K562 (cell line): Measurements from ENCODE around the gene GDF2. TPM values are rescaled to one million over a fixed set of nuclear protein-coding genes. Genes with fewer than 3 reads are reported as not detected.

ENCODE experiments used
- BRD4 ChIP-seq: fragments of 200-600 bp; sonication (generic); IDR thresholded peaks from 2 replicates; pipeline ENCODE4 v1.6.1; 2017; ENCODE audit warnings: inconsistent platforms
- ESRRB ChIP-seq: fragments of 250-450 bp; sonication (Bioruptor Pico); IDR thresholded peaks from 2 replicates; pipeline ENCODE4 v1.5.0; 2020; ENCODE audit warnings: mild to moderate bottlenecking, moderate library complexity, borderline replicate concordance
- ETV6 ChIP-seq, 3 experiments: fragments of 150-350 bp in 1 of 3; sonication (generic) in 1 of 3; formaldehyde crosslinking in 1 of 3; IDR thresholded peaks; 2 replicates each; pipeline versions ENCODE4 v1.6.1 to v1.8.0; 2014 to 2022; ENCODE audit warnings: borderline replicate concordance in 2 of 3, low read depth in 2 of 3, antibody characterized with exemption in 1 of 3, low read length in 1 of 3, mild to moderate bottlenecking in 1 of 3, missing genetic modification reagents in 1 of 3
- HDGF ChIP-seq: fragments of 450-650 bp; IDR thresholded peaks from 2 replicates; pipeline ENCODE4 v1.6.1; 2016
- ID3 ChIP-seq, 2 experiments: fragments of 250-450 bp in 1 of 2; fragments of 450-650 bp in 1 of 2; sonication (Bioruptor Pico) in 1 of 2; IDR thresholded peaks; 2 replicates each; pipeline versions ENCODE4 v1.6.1 to v1.8.0; 2016 to 2021; ENCODE audit warnings: mild to moderate bottlenecking in 2 of 2, moderate library complexity in 2 of 2, missing compliant biosample characterization in 1 of 2, missing genetic modification characterization in 1 of 2
- MED1 ChIP-seq: sonication (generic); formaldehyde crosslinking; IDR thresholded peaks from 2 replicates; pipeline ENCODE4 v1.8.1; 2023; ENCODE audit warnings: missing genetic modification reagents, borderline replicate concordance
- MLX ChIP-seq, 2 experiments: fragments of 450-650 bp in 1 of 2; sonication (generic) in 1 of 2; formaldehyde crosslinking; conservative IDR thresholded peaks; 2 replicates each; pipeline versions ENCODE4 v1.4.0 to v1.8.1; 2020 to 2022; ENCODE audit warnings: mild to moderate bottlenecking in 1 of 2, missing genetic modification reagents in 1 of 2
- SAP30 ChIP-seq: fragments of 200-600 bp; sonication (generic); IDR thresholded peaks from 2 replicates; pipeline ENCODE4 v1.6.1; 2012; ENCODE audit warnings: borderline replicate concordance, low read depth, mild to moderate bottlenecking, moderate library complexity, low read length, control low read depth, inconsistent platforms; ENCODE audit not compliant: insufficient read depth, poor library complexity, severe bottlenecking
- ZNF57 ChIP-seq: fragments of 450-650 bp; formaldehyde crosslinking; IDR thresholded peaks from 2 replicates; pipeline ENCODE4 v1.4.0; 2020; ENCODE audit warnings: mild to moderate bottlenecking, moderate library complexity
- ZNF699 ChIP-seq: fragments of 250-450 bp; sonication (Bioruptor Pico); IDR thresholded peaks from 2 replicates; pipeline ENCODE4 v1.8.0; 2021; ENCODE audit warnings: mild to moderate bottlenecking, moderate library complexity; ENCODE audit not compliant: insufficient replicate concordance
- polyA plus RNA-seq, 8 experiments: library from polyadenylated mRNA; depleted of rRNA in 4 of 8; stranded (reverse) in 5 of 8; unstranded in 3 of 8; fragments of >200 nt; fragmentation: Nextera tagmentation in 2 of 8; fragmentation: Illumina TruSeq in 1 of 8; extraction: Ambion mirVana in 2 of 8; extraction: Trizol in 1 of 8; gene quantifications; 2 replicates each; pipeline versions ENCODE4 v1.2.1 to v1.2.3, GENCODE V29; 2011 to 2014; ENCODE audit warnings: inconsistent platforms in 1 of 8, missing spikeins in 1 of 8
- total RNA-seq, 7 experiments: library from RNA; depleted of rRNA in 6 of 7; stranded (reverse); fragments of >200 nt in 6 of 7; fragmentation: Illumina TruSeq in 2 of 7; extraction: Trizol in 2 of 7; gene quantifications; 2 replicates each; pipeline versions ENCODE4 v1.2.1 to v1.2.3, GENCODE V29; 2011 to 2021; ENCODE audit warnings: low replicate concordance in 1 of 7
- TF ChIP-seq, protein P1 (sequence below): fragments of 450-650 bp; IDR thresholded peaks from 2 replicates; pipeline ENCODE4 v1.6.1; 2016; ENCODE audit warnings: mild to moderate bottlenecking, moderate library complexity

GDF2 gene
- total and polyA plus RNA-seq, 9 of the 15 experiments (the other 6 are each of a cell fraction or from before 2014, with no cell fraction given), result 0.08 to 0.58 (median 0.27) TPM; not detected in 2

DNA sequence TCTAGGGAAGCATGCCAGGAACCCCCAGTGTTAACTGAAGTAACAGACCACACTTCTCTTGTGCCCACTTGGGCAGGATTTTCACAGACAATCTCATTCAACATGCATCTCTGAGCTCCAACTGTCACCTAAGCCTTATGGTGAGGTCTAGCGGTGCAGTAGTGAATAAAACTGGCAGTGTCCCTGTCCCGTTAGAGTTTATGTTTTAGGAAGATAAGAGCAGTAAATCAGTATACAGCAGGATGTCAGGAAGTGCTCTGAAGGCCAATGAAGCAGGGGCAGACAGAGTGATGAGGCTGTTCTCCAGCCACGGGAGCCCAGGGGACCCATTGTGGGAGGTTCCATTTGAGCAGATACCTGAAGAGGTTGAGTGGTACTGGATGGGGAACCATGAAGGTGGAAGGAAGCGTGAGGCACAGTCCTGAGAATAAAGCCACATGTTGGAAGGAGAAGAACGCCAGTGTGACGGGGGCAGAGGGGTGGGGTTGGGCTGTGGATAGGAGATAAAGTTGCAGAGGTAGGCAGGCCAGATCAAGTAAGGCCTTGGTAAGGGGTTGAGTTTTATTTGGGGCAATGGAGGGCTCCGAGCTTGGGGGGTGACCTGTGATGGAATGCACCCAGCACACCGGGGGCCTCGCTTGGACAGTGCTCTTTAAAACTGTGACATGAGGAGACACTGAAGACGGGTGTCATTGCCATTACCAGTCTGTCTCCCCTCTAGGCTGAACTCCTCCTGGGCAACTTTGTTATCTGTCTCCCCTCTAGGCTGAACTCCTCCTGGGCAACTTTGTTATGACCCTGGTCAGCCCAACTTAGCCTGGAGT, 15.7 kb upstream of the GDF2 start (continued):
- TF ChIP-seq, protein P1, sequence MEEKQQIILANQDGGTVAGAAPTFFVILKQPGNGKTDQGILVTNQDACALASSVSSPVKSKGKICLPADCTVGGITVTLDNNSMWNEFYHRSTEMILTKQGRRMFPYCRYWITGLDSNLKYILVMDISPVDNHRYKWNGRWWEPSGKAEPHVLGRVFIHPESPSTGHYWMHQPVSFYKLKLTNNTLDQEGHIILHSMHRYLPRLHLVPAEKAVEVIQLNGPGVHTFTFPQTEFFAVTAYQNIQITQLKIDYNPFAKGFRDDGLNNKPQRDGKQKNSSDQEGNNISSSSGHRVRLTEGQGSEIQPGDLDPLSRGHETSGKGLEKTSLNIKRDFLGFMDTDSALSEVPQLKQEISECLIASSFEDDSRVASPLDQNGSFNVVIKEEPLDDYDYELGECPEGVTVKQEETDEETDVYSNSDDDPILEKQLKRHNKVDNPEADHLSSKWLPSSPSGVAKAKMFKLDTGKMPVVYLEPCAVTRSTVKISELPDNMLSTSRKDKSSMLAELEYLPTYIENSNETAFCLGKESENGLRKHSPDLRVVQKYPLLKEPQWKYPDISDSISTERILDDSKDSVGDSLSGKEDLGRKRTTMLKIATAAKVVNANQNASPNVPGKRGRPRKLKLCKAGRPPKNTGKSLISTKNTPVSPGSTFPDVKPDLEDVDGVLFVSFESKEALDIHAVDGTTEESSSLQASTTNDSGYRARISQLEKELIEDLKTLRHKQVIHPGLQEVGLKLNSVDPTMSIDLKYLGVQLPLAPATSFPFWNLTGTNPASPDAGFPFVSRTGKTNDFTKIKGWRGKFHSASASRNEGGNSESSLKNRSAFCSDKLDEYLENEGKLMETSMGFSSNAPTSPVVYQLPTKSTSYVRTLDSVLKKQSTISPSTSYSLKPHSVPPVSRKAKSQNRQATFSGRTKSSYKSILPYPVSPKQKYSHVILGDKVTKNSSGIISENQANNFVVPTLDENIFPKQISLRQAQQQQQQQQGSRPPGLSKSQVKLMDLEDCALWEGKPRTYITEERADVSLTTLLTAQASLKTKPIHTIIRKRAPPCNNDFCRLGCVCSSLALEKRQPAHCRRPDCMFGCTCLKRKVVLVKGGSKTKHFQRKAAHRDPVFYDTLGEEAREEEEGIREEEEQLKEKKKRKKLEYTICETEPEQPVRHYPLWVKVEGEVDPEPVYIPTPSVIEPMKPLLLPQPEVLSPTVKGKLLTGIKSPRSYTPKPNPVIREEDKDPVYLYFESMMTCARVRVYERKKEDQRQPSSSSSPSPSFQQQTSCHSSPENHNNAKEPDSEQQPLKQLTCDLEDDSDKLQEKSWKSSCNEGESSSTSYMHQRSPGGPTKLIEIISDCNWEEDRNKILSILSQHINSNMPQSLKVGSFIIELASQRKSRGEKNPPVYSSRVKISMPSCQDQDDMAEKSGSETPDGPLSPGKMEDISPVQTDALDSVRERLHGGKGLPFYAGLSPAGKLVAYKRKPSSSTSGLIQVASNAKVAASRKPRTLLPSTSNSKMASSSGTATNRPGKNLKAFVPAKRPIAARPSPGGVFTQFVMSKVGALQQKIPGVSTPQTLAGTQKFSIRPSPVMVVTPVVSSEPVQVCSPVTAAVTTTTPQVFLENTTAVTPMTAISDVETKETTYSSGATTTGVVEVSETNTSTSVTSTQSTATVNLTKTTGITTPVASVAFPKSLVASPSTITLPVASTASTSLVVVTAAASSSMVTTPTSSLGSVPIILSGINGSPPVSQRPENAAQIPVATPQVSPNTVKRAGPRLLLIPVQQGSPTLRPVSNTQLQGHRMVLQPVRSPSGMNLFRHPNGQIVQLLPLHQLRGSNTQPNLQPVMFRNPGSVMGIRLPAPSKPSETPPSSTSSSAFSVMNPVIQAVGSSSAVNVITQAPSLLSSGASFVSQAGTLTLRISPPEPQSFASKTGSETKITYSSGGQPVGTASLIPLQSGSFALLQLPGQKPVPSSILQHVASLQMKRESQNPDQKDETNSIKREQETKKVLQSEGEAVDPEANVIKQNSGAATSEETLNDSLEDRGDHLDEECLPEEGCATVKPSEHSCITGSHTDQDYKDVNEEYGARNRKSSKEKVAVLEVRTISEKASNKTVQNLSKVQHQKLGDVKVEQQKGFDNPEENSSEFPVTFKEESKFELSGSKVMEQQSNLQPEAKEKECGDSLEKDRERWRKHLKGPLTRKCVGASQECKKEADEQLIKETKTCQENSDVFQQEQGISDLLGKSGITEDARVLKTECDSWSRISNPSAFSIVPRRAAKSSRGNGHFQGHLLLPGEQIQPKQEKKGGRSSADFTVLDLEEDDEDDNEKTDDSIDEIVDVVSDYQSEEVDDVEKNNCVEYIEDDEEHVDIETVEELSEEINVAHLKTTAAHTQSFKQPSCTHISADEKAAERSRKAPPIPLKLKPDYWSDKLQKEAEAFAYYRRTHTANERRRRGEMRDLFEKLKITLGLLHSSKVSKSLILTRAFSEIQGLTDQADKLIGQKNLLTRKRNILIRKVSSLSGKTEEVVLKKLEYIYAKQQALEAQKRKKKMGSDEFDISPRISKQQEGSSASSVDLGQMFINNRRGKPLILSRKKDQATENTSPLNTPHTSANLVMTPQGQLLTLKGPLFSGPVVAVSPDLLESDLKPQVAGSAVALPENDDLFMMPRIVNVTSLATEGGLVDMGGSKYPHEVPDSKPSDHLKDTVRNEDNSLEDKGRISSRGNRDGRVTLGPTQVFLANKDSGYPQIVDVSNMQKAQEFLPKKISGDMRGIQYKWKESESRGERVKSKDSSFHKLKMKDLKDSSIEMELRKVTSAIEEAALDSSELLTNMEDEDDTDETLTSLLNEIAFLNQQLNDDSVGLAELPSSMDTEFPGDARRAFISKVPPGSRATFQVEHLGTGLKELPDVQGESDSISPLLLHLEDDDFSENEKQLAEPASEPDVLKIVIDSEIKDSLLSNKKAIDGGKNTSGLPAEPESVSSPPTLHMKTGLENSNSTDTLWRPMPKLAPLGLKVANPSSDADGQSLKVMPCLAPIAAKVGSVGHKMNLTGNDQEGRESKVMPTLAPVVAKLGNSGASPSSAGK, result no peak
- TF ChIP-seq ESRRB, result no peak
- no peak for TF ChIP-seq ZNF57
- TF ChIP-seq ETV6 (IDR thresholded peaks at IDR 0.05; ENCODE audit: borderline replicate concordance in 1 of 2, low read depth in 2 of 2, low read length in 1 of 2), result no peak
- no peak for TF ChIP-seq ETV6 (CRISPR knock-in tag; IDR thresholded peaks at IDR 0.05; ENCODE audit: borderline replicate concordance)
- TF ChIP-seq HDGF, result no peak
- no peak for TF ChIP-seq MED1 (CRISPR knock-in tag)
- TF ChIP-seq ZNF699 (CRISPR knock-in tag), result no peak
- TF ChIP-seq BRD4, result no peak
- no peak for TF ChIP-seq ID3 (CRISPR knock-in tag; IDR thresholded peaks at IDR 0.05)
- no peak for TF ChIP-seq ID3 (tag; IDR thresholded peaks at IDR 0.05)
- no peak for TF ChIP-seq MLX (CRISPR knock-in tag; conservative IDR thresholded peaks at IDR 0.05)
- TF ChIP-seq SAP30, result no peak
